ENCODE results near the gene CMTM7.

DNA sequence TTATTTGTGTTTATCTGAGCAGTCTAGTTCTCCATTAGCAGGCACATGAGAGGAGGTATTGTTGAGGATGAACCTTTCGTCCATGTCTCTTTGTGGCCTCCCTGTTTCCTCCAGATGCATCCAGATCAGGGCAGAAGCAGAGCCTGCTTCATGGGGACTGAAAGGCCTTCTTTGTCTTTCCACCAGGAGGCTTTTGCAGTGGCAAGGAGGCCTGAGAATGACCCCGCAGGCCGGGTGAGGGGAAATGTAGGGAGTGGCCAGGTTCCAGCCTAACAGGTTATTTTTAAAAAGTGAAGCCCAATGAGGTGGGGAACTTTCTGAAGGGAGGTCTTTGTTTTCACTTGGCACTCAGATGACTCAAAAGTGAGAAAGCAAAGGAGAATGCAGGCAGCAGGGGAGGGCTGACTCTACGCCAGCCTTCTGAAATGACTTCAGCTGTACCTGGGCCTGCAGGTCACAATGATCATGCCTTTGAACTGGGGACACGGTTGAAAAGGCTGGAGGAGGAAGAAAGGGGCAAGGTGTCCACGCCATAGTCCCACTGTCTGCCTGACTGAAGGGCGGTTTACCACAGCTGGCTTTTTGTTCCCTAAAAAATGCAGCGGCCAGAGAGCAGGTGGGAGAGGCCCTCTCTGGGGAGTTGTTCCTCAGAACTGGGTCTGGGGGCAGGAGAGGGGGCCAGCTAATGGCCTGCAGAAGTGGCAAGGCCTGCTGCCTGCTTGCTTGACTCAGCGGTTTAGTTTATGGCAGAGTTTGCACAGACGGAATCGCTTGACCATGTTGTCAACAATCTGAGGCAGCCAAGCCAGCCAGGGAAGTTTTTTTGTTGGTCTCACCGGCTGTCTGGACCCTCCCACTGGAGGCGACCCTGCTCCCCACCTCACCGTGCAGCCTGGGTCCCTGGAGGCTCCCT is 28.7 kb downstream of the CMTM7 start:
- TF ChIP-seq PHF8 (conservative IDR thresholded peaks at IDR 0.05; ENCODE audit: low read depth, low read length) (no peak), RNF2 (IDR thresholded peaks at IDR 0.05; ENCODE audit: borderline replicate concordance, low read depth, low read length, missing control alignments, poor library complexity, severe bottlenecking) (no peak), SRF (IDR thresholded peaks at IDR 0.05; ENCODE audit: low read depth, low read length) (no peak), CHD1 (IDR thresholded peaks at IDR 0.05; ENCODE audit: low read depth, low read length) (no peak), POLR2AphosphoS5 (IDR thresholded peaks at IDR 0.05; ENCODE audit: low read depth, low read length) (no peak), TCF12 (IDR thresholded peaks at IDR 0.05; ENCODE audit: low read depth, low read length) (no peak), POLR2A (IDR thresholded peaks at IDR 0.05; ENCODE audit: control extremely low read depth in 1 of 2, low read depth in 2 of 2, low read length in 2 of 2) (no peak), YY1 (IDR thresholded peaks at IDR 0.05; ENCODE audit: low read depth, low read length) (no peak), ASH2L (IDR thresholded peaks at IDR 0.05; ENCODE audit: low read length) (peak; percentile 61), MAFK (IDR thresholded peaks at IDR 0.05; ENCODE audit: low read depth, low read length) (no peak), RXRA (IDR thresholded peaks at IDR 0.05; ENCODE audit: insufficient read depth, low read depth, low read length) (0 out of 2 replicates have a peak, but pooled peaks have one; percentile 38), BRCA1 (IDR thresholded peaks at IDR 0.05; ENCODE audit: low read depth, low read length) (no peak)
- TF ChIP-seq, protein P1, sequence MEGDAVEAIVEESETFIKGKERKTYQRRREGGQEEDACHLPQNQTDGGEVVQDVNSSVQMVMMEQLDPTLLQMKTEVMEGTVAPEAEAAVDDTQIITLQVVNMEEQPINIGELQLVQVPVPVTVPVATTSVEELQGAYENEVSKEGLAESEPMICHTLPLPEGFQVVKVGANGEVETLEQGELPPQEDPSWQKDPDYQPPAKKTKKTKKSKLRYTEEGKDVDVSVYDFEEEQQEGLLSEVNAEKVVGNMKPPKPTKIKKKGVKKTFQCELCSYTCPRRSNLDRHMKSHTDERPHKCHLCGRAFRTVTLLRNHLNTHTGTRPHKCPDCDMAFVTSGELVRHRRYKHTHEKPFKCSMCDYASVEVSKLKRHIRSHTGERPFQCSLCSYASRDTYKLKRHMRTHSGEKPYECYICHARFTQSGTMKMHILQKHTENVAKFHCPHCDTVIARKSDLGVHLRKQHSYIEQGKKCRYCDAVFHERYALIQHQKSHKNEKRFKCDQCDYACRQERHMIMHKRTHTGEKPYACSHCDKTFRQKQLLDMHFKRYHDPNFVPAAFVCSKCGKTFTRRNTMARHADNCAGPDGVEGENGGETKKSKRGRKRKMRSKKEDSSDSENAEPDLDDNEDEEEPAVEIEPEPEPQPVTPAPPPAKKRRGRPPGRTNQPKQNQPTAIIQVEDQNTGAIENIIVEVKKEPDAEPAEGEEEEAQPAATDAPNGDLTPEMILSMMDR (IDR thresholded peaks at IDR 0.05; ENCODE audit: control extremely low read depth in 1 of 3, insufficient read depth in 1 of 3, low read depth in 1 of 3, low read length in 3 of 3): peak; percentile 13 to 38 (median 28)
